Astrocyte (in vitro differentiated cells and primary cell): ENCODE measurements around the gene MRPL36. TPM values are rescaled to one million over a fixed set of nuclear protein-coding genes. Genes with fewer than 3 reads are reported as not detected.

Experiments used
- DNase-seq: peaks from one replicate; pipeline ENCODE4 v3.0.0-alpha.2; 2010; ENCODE audit warnings: low read depth
- FAIRE-seq: peaks from 2 replicates; lab custom pipeline; 2011; peaks lifted over from hg19 to GRCh38; lab: Jason Lieb, UNC
- H2AFZ ChIP-seq: 2 replicates; pipeline ENCODE4 v1.6.0; 2012; ENCODE audit warnings: low read depth, low read length, inconsistent platforms
- H3K27ac ChIP-seq: 2 replicates; pipeline ENCODE4 v1.5.1; 2011; ENCODE audit warnings: low read depth, low read length, inconsistent platforms
- H3K27me3 ChIP-seq: 2 replicates; pipeline ENCODE4 v1.6.0; 2011; ENCODE audit warnings: low read length, inconsistent platforms; ENCODE audit not compliant: insufficient read depth
- H3K36me3 ChIP-seq: 2 replicates; pipeline ENCODE4 v1.5.1; 2011; ENCODE audit warnings: low read length, inconsistent platforms; ENCODE audit not compliant: insufficient read depth
- H3K4me1 ChIP-seq: 2 replicates; pipeline ENCODE4 v1.5.1; 2011; ENCODE audit warnings: low read length, inconsistent platforms; ENCODE audit not compliant: insufficient read depth
- H3K4me2 ChIP-seq: 2 replicates; pipeline ENCODE4 v1.6.0; 2012; ENCODE audit warnings: low read length, inconsistent platforms
- H3K4me3 ChIP-seq: 2 replicates; pipeline ENCODE4 v1.5.1; 2011; ENCODE audit warnings: low read depth, mild to moderate bottlenecking, low read length, inconsistent platforms; ENCODE audit not compliant: insufficient read depth
- H3K79me2 ChIP-seq: 2 replicates; pipeline ENCODE4 v1.6.0; 2012; ENCODE audit warnings: mild to moderate bottlenecking, low read length, inconsistent platforms; ENCODE audit not compliant: insufficient read depth
- H3K9ac ChIP-seq: 2 replicates; pipeline ENCODE4 v1.6.0; 2012; ENCODE audit warnings: mild to moderate bottlenecking, low read length, inconsistent platforms
- H3K9me3 ChIP-seq: 2 replicates; pipeline ENCODE4 v1.5.1; 2012; ENCODE audit warnings: low read depth, mild to moderate bottlenecking, low read length, inconsistent platforms; ENCODE audit not compliant: insufficient read depth
- H4K20me1 ChIP-seq: 2 replicates; pipeline ENCODE4 v1.6.0; 2012; ENCODE audit warnings: low read length, inconsistent platforms; ENCODE audit not compliant: insufficient read depth
- H3K27ac Mint-ChIP-seq: one replicate; pipeline ENCODE4 v1.8.0; 2021; ENCODE audit warnings: mild to moderate bottlenecking, mixed read lengths; ENCODE audit not compliant: unreplicated experiment
- H3K27me3 Mint-ChIP-seq: one replicate; pipeline ENCODE4 v1.8.0; 2021; ENCODE audit warnings: low read depth, mixed read lengths; ENCODE audit not compliant: unreplicated experiment
- H3K36me3 Mint-ChIP-seq: one replicate; pipeline ENCODE4 v1.8.0; 2021; ENCODE audit warnings: low read depth, mixed read lengths; ENCODE audit not compliant: unreplicated experiment
- H3K4me1 Mint-ChIP-seq: one replicate; pipeline ENCODE4 v1.8.0; 2021; ENCODE audit warnings: low read depth, mixed read lengths; ENCODE audit not compliant: unreplicated experiment
- H3K4me3 Mint-ChIP-seq: one replicate; pipeline ENCODE4 v1.8.0; 2021; ENCODE audit warnings: mild to moderate bottlenecking, moderate library complexity, mixed read lengths; ENCODE audit not compliant: unreplicated experiment
- H3K9me3 Mint-ChIP-seq: one replicate; pipeline ENCODE4 v1.8.0; 2021; ENCODE audit warnings: mild to moderate bottlenecking, mixed read lengths; ENCODE audit not compliant: unreplicated experiment
- EZH2 ChIP-seq: IDR thresholded peaks from 2 replicates; pipeline ENCODE4 v1.6.1; 2012; ENCODE audit warnings: mild to moderate bottlenecking, low read length, inconsistent platforms; ENCODE audit not compliant: insufficient read depth
- total RNA-seq: library from RNA; stranded (reverse); gene quantifications from 2 replicates; pipeline ENCODE4 v1.2.1, GENCODE V29; 2021
- TF ChIP-seq, protein P1 (sequence below): IDR thresholded peaks from 2 replicates; pipeline ENCODE4 v1.5.1; 2011; ENCODE audit warnings: low read depth, mild to moderate bottlenecking, inconsistent platforms, low read length, moderate library complexity; ENCODE audit not compliant: insufficient read depth

The MRPL36 gene
- total RNA-seq, 1 donor from 2014 or later, result 72.2 TPM

DNA sequence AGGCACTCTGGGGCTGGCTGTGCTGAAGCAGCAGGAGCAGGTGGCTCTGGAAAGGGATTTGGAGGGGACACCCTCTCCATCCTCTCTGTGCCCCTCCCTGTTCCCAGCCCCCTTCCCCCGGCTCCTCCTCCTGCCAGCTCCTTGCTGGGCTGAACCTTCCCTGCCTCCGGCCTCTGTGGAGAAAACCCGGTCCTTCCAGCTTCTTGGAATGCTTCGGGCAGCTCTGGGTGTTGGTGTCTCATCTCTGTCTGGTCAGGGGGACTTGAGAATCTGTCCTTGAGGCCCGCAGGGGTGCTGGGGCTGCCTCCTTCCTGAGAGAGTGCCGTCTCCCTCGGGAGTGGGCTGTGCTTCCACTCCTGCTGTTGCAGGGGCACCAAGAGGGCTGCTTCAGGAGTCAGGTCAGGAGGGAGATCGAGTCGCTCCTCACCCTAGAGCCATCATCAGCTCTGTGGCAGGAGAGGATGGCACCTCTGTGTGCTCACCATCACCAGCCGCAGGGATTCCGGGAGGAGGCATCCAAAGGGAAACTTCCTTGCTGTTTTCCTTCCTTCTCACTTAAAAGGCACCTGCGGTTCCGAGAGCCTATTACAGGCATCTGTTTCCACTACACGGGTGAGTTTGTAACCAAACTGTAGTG lies 32.2 kb upstream of the MRPL36 start:
- H3K9me3 ChIP-seq, result no peaks in the 10 kb centered on the region
- no peak overlapping the region for H2AFZ ChIP-seq
- FAIRE-seq, result no peak
- H3K27ac Mint-ChIP-seq, result no peak overlapping the region
- peaks cover 1% of the 10 kb centered on the region for H3K9me3 Mint-ChIP-seq
- no peak overlapping the region for H3K9ac ChIP-seq
- H3K4me1 Mint-ChIP-seq, result peaks cover 1% of the 10 kb centered on the region
- peaks cover 3% of the 10 kb centered on the region for H3K27me3 ChIP-seq
- peaks cover 32% of the 10 kb centered on the region for H3K27me3 Mint-ChIP-seq
- no peaks in the 10 kb centered on the region for H3K79me2 ChIP-seq
- H3K4me3 ChIP-seq, result no peak overlapping the region
- H3K36me3 Mint-ChIP-seq, result peaks cover 12% of the 10 kb centered on the region
- no peaks in the 10 kb centered on the region for H3K36me3 ChIP-seq
- no peak overlapping the region for H3K27ac ChIP-seq
- no peaks in the 10 kb centered on the region for H4K20me1 ChIP-seq
- no peak overlapping the region for H3K4me2 ChIP-seq
- TF ChIP-seq EZH2, result no peak
- TF ChIP-seq, protein P1, sequence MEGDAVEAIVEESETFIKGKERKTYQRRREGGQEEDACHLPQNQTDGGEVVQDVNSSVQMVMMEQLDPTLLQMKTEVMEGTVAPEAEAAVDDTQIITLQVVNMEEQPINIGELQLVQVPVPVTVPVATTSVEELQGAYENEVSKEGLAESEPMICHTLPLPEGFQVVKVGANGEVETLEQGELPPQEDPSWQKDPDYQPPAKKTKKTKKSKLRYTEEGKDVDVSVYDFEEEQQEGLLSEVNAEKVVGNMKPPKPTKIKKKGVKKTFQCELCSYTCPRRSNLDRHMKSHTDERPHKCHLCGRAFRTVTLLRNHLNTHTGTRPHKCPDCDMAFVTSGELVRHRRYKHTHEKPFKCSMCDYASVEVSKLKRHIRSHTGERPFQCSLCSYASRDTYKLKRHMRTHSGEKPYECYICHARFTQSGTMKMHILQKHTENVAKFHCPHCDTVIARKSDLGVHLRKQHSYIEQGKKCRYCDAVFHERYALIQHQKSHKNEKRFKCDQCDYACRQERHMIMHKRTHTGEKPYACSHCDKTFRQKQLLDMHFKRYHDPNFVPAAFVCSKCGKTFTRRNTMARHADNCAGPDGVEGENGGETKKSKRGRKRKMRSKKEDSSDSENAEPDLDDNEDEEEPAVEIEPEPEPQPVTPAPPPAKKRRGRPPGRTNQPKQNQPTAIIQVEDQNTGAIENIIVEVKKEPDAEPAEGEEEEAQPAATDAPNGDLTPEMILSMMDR, result no peak
- DNase-seq, result no peak
- H3K4me1 ChIP-seq, result no peaks in the 10 kb centered on the region
- no peak overlapping the region for H3K4me3 Mint-ChIP-seq

DNA sequence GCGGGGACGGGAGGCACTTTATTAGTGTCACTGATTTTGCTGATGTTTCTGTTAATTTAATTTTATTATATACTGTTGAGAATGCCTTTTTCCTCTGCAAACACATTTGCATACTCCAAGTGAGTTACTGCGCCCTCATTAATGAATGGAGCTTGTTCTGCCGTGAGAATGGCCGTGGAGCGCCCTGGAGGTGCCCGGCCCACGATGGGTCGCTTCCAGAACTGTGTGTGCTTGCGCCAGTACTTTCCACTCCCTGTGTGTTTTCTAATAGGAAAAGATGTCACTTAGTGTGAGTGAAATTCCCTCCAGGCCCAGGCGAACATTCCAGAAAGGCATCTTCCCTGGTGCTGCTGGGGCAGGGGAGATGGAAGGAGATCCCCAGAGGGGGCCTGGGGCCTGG lies 31.6 kb upstream of the MRPL36 start:
- TF ChIP-seq, protein P1, result no peak
- TF ChIP-seq EZH2, result no peak
- H3K9me3 ChIP-seq, result no peaks in the 10 kb centered on the region
- H2AFZ ChIP-seq, result no peak overlapping the region
- peaks cover 1% of the 10 kb centered on the region for H3K4me1 Mint-ChIP-seq
- no peak overlapping the region for H3K9ac ChIP-seq
- H3K27ac ChIP-seq, result no peak overlapping the region
- peaks cover 13% of the 10 kb centered on the region for H3K36me3 Mint-ChIP-seq
- no peak overlapping the region for H3K4me2 ChIP-seq
- no peaks in the 10 kb centered on the region for H4K20me1 ChIP-seq
- DNase-seq, result no peak
- H3K27me3 Mint-ChIP-seq, result peaks cover 28% of the 10 kb centered on the region
- FAIRE-seq, result no peak
- no peaks in the 10 kb centered on the region for H3K36me3 ChIP-seq
- no peak overlapping the region for H3K4me3 ChIP-seq
- no peak overlapping the region for H3K27ac Mint-ChIP-seq
- H3K79me2 ChIP-seq, result no peaks in the 10 kb centered on the region
- peaks cover 3% of the 10 kb centered on the region for H3K27me3 ChIP-seq
- H3K9me3 Mint-ChIP-seq, result peaks cover 1% of the 10 kb centered on the region
- H3K4me3 Mint-ChIP-seq, result no peak overlapping the region
- H3K4me1 ChIP-seq, result no peaks in the 10 kb centered on the region

DNA sequence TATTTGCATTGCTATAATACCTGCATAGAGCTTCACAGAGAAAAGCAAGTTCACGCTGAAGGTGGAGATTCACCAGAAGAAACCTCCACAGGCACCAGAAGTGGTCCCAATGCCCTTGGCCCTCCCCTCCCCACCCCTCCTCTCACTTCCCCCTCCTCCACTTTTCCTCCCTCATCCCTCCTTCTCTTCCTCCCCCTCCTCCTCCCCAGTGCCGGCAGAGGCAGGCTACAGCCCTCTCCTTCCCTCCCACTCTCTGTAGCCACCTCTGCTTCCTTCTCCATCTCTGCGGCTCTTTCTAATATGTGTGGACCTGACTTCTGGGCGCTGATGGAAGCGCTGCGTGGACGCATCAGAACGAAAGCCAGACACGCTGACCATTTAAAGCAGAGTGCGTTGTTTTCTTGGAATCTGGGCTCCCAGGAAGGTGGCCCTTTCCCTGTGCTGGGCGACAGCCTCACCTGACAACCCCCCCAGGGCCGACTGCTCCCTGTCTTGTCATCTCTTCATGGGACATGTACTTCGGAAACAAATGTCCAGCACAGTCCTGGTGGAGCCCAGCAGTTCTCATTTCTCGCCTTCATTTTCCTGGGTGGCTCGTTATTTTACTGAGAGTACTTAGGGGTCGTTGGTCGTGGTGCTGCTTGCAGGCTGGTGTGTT lies 31.1 kb upstream of the MRPL36 start:
- TF ChIP-seq, protein P1, result no peak
- no peak for TF ChIP-seq EZH2
- peaks cover 3% of the 10 kb centered on the region for H3K27me3 ChIP-seq
- no peak overlapping the region for H3K27ac Mint-ChIP-seq
- H3K4me1 Mint-ChIP-seq, result peaks cover 1% of the 10 kb centered on the region
- H3K4me3 Mint-ChIP-seq, result no peak overlapping the region
- H4K20me1 ChIP-seq, result no peaks in the 10 kb centered on the region
- H3K36me3 Mint-ChIP-seq, result peaks cover 18% of the 10 kb centered on the region
- peaks cover 1% of the 10 kb centered on the region for H3K9me3 Mint-ChIP-seq
- no peaks in the 10 kb centered on the region for H3K79me2 ChIP-seq
- H3K27ac ChIP-seq, result no peak overlapping the region
- H3K27me3 Mint-ChIP-seq, result peaks cover 24% of the 10 kb centered on the region
- no peak overlapping the region for H3K4me3 ChIP-seq
- no peaks in the 10 kb centered on the region for H3K4me1 ChIP-seq
- H3K36me3 ChIP-seq, result peaks cover 2% of the 10 kb centered on the region
- FAIRE-seq (no peak), DNase-seq (no peak)
- H2AFZ ChIP-seq, result no peak overlapping the region
- H3K4me2 ChIP-seq, result no peak overlapping the region
- H3K9me3 ChIP-seq, result no peaks in the 10 kb centered on the region
- no peak overlapping the region for H3K9ac ChIP-seq
